GM21737 (cell line): ENCODE measurements around the gene ANP32A.

ENCODE experiments used
- ATAC-seq: cut with Tn5 transposase; IDR thresholded peaks from one replicate; pipeline ENCODE4 v1.9.1; 2021; ENCODE audit warnings: mild to moderate bottlenecking, moderate library complexity; ENCODE audit not compliant: unreplicated experiment

The ANP32A gene

DNA sequence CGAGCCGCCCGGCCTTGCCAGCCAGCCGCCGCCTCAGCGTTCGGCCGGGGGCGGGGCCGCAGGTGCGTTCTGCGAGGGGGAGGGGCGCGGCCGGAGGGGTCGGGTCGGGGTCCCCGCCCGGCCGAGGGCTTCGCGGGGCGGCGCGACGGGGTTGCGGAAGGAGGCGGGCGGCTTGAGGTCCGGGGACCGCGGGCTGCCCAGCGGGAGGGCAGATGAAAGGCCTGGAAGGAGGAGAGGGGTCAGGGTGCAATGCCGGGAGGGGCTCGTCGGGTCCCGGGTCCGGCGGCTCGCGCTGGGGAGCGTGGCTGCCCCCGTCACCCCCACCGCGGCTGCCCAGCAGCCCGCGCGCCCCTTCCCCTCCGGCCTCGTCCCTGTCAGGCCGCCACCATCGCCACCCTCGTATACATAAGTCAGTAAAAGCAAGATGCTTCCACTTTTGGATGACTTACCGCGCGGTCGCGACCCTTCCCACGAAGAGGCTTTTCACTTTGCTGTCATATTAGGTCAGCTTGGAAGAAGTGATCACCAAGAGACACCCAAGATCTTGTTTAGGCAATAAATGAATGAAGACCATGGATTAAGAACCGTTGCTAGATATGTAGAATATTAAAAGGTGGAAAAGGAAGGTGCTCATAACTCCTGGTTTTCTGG lies 620 bp upstream of the ANP32A start:
- peak; percentile 9 for ATAC-seq

DNA sequence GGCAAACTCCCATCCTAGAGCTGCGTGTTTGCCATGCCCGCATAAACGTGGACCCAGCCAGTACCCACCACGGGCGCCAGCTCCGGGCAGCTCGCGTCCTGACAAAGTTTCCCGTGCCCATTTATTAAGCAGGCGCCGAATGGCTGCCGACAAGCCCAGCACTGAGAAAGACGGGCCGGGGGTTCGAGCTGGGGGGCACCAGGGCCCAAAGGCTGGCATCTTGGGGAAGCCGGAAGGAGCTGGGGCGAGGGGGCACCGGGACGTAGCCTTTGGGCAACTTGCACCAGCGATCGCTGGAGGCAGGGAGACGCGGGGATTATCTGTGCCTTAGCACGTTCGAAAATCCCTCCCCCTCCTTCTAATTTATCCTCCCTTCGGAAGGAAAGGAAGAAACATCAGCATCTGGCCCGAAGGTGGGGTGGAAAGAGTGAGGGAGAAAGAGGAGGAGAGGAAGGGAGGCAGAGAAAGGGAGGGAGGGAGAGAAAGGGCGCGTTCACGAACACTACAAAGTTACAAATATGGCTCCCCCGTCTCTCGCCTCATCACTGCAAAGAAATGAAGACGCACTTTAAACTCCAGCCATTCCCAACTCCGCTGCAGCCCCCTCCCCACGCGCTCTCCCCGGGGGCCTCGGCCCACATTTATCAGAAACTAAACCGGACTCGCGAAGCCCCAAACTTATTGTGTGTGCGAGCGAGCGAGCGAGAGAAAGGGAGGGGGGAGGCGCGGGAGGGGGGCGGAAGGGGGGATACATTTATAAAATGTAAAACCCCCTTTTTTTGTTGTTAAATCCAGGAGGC lies 1.0 kb downstream of the ANP32A start:
- ATAC-seq: no peak

DNA sequence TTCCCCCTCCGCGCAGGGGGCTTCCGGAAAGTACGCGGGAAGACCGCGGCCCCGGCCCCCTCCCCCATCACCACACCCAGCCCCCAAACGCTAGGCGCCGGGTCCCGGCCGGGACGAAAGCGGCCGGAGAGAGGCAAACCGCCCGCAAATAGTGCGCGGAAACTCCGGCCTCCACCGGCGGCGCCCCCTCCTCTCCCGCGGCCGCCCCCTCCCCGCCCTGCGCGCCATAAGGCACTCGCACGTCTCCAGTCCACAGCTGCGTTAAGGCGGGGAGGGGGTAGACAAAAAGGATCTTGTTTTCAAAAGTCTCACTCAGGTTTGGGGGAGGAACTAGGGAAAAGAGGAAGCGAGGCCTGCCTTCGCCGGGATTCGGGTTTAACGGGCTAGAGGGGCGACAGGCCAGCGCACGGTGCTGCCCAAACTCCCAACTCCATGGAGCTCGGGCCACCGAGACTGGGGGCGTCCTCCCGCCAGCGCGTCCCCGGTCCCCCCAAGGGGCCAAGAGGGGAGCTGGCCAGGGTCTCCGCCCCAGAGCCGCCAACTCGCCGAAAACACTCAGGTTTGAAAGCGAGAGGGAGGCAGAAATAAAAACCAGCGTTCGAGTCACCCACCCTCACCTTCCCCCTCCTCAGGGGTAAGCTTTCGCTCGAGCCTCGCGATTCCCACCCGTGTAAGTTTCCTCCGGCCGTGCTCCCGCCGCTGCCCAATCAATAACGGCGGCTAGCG lies 1.8 kb downstream of the ANP32A start:
- ATAC-seq: no peak

DNA sequence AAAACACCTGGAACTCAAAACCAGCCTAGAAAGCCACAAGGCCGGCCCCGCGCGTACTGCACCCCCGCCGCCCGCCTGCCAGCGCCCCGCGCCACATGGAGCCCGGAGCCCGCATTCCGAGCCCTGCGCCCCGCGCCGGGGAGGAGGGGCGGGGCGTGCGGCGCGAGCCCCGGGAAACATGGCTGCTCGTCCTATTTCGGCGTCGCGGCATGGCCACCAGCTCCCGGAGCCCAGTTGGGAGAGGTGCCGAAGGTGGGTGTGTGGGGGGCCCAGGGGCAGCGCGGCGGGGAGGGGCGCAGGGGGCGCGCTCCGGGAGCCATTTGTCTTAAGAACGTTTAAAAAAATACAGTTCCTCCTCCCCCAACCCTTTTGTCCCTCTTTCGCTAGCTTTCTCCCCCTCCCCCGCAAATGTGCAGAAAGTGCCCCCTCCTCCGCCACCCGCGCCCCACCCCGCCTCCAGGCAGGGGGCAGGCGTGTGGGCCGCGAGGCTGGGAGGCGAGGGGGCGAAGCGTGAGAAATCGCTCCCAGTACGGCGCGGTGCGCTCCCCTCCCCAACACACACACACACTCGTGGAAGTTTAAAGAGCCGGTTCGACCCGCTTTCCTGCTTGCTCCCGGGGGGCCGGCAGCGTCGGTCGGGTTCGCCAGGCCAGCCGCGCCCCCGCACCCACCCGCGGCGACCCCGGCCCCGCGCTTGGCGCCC lies 2.5 kb downstream of the ANP32A start:
- no peak for ATAC-seq

DNA sequence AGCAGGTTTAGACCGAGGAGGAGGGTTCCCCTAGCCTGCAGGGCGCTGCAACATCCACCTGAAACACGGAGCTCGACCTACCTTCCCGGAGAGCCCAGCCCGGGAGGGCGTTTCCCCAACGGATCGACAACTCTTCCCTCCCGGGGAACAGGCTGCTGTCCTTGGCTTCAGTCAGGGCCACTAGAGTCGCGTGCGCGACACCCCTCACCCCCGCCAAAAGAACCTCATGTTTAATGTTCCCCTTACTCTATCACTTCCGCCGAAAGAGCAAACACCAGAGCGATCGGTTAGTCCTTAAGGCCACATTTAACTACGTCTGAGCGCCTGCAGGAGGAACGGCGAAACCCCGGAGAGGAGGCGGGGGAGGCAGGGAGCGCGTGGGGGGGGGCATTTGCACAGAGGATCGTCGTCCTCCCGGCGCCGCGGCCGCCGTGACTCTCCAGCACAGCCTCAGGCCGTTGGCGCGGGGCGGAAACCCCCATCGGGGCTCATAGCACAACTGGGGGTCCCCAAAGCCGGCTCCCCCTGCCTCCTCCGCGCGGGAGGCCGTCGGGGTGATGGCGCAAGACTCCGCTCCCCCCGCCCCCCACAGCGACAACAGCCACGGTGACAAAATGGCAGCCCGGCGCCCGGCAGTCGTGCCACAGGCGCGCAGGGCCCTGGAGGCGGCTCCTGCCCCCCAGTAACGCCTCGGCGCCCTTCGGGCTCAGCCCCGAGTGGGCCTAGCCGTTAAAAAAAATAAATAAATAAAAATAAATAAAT lies 3.2 kb downstream of the ANP32A start:
- no peak for ATAC-seq

DNA sequence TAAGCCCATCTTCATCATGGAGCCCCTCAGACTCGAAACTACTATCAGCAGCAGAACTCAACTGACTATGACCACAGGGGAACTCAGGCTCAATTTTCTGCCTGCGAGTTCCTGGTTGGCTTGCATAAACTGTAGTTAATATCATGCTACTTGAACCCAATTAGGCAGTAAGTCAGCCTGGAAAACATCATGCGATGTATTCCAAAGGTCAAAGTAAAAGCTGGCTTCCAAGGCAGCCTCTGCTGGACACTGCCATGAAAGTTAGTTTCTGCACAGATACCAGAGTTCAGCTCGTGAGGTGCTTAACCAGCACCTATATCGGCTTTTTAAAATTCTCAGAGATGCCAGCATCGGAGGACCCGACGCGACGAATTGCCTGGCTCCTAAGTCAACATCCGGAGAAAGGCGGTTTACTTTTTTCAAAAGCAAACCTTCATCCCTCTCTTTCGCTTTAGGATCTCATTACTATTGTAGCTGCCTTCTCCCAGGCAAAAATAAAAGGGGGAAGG lies 3.8 kb downstream of the ANP32A start:
- ATAC-seq: no peak

DNA sequence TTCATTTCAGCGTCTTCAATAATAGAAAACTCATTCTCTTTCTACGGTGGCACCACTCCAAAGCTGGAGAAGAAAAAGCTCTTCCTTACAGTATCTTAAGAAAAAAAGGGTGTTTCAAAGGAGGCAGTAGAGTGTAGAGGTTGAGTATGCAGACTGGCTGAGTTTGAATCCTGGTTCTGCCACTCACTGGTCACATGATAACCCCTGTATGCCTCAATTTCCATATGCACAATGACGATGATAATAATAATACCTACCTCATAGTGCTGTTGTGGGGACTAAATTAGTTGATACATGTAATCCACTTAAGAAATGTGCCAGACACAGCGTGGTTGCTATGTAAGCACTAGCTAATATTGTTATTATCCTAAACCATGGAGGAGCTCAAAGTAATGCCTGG lies 4.5 kb downstream of the ANP32A start:
- ATAC-seq: no peak

DNA sequence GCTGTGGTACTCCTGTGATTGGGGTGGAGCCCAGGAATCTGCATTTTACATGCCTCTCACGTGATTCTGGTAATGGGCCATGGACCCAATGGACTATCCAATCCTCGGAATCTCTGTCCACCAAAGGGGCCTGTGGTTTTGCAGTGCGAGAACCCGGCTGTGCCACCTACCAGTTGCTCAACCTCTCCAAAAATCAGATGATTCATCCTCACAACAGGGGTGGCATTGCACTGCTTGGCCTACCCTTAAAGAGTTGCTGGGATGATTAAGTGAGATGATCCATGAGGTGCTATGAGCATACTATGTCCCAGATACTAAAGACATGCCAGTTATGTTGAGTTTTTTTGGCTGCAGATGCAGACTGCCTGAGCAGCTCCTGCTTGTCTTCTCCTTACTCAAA lies 5.1 kb downstream of the ANP32A start:
- ATAC-seq: no peak

DNA sequence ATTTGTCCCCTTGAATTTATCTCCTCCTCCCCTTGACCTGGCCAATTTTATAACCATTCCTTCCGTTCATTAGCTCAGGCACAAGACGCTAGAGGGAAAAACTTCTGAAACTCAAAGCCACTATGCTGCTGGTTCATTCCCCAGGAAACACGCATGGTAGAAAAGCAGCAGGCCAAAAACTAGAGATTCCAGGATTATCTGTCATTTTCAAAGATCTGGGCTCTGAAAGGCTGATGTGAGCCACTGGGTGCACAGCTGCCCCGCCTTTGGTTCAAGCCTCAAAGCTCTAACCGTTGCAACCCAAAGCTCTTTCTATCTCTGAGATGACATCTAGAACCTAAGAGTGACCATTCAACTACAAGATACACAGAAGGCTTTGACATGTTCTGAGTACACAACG lies 6.1 kb downstream of the ANP32A start:
- no peak for ATAC-seq

DNA sequence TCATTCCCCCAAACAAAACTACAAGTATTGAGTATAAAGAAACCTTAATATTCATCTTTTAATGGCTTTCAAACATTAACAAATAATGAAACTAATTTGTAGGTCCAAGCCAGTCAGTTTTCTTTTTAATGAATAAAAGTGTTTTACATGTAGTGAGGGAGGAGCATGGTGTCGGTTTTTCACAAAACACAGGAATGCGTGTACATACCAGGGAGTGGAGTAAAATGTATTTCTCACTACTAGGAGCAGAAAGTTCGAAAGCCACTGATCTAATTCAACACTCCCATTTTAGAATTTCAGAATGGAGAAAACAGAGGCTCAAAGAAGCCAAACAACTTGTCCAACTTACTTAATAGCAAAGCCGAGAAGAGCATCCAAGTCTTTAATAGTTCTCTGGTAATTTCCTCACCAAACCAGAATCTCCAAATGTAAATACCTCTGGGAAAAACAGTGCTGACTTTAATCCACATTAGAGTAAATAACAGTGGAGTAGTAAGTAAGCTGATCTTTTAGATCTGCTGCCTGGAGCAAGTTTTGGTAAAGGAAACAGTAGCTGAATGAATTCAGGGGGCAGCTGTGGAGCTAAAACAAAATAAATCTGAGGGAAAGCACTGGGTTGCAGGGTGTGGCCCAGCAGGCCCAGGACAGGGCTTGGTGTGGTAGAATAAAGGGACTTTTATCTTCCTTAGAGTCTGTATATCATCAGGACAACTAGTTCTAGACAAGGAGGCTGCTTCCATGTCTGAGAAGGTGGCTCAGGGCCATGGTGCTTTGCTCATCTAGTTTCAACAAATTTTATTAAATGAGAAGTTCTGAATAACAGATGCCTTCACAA lies 7.9 kb downstream of the ANP32A start:
- ATAC-seq: no peak

DNA sequence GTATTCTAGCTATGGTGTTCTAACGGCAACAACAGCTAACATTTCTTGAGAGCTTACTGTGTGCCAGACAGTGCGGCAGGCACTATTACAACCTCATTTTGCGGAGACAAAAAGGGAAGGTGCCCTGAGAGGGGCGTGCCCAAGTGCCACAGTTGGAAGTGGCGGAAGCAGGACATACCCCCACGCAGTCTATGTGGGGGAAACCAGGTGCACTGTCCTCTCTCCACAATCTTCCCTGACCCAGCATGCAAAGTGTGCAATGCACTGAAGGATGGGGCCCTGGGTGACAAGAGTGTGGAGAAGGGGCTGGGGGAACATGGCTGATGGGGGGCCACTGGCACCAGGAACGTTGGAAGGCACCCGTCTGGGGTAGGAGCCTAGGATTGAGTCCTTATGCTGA lies 8.6 kb downstream of the ANP32A start:
- no peak for ATAC-seq

DNA sequence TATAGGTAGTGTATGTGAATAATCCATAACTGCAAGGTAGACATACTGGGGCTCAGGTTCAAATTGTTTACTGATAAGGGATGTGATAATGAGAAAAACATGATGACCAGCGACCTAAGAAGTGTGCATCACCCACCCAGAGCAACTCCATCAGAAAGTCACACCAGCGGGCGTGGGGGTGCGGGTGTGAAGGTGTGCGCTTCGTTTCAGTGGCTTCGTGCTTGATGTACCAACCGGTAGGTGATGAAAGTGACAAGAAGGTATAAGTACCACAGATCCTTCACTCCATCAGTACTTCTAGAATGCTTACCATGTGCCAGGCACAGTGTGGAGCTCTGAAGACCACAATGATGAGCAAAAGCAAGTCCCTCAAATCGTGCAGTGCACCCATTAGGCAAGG lies 11.2 kb downstream of the ANP32A start:
- no peak for ATAC-seq

DNA sequence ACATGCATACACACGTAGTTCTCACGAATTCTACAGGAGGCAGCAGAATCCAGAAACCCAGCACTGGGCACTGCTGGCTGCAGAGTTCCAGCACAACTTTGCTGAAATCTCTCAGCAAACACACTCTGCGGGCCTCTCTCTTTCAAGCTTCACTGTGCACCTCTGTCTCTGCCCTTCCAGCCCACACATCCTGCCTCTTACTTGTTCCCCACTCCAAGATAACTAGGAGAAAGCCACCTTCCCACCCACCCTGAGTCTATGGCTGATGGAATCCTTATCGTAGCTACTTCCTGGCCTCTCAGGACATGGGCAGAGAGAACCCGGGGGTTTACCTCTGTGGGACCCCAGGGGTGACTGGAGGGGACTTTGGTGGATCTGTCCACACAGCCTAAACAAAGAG lies 11.9 kb downstream of the ANP32A start:
- no peak for ATAC-seq

DNA sequence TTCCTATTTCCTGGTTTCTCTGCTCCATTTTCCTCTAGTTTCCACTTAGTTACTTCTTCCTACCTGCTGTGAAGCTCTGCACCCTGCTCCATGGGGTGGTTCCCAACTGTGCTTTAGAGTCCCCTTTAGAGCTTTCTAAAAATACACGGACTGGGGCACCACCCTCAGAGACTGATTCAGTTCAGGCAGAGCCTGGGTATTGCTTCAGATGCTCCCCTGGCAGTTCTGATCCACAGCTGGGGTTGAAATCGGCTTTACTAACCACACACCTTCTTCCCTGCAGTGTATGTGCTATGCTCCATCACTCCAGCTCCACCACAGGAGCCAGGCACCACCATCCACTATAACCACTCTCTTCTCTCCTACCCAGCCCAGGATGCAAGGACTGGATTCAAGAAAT lies 12.6 kb downstream of the ANP32A start:
- no peak for ATAC-seq

DNA sequence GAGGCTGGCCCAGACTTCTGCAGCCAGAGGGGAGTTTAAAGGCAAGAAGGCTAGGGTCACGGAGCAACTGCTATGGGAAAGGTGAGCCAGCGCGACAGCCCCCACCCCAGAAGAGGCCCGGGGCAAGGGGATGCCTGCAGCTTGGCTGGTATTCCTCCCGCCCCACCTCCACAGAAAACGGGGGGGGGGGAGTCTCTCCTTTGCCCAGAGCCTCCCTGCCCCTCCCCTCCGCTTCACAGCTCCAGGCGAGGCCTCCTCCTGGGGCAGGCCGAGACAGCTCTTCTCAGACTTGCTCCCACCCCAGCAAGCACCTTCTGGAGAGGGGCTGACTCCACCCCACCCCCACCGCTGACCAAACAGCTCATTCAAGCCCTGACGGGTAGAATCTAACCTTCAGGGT lies 13.4 kb downstream of the ANP32A start:
- no peak for ATAC-seq

DNA sequence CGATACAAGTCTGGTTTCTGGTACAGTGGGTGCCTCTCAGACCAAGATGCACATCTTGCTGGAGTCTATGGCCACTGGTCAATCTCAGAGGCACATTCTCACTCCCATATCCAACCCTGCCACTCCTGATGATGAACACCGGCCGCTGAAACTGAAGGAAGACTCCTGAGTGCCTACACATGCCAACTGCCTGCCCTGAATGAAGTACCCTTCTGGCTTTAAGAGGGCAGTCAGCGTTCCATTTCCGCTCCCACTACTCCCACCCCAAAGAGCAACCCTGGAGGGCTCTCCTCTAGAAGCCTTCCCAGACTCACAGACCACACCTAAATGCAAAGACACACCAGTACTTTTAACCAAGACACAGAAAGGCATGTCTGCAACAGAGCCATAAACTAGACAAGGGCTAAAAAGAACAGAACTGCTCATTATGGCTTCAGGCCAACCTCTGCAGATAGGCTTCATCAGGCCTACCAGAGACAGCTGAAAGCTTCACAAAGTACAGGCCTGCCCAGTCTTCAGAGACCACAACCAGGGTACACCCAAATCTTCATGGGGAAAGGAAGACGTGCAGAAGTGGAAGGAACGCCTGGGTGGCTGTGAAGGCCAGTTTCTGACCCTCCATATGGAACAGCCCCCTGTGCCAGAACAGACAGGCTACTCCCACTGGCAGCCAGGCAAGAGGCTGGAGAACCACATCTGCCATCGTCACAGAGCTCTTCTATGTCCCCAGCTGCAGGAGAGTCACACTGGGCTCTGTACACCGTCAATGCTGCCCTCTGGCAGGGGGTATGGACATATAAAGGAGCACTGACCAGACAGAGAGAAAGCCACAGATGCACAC lies 14.3 kb downstream of the ANP32A start:
- no peak for ATAC-seq

DNA sequence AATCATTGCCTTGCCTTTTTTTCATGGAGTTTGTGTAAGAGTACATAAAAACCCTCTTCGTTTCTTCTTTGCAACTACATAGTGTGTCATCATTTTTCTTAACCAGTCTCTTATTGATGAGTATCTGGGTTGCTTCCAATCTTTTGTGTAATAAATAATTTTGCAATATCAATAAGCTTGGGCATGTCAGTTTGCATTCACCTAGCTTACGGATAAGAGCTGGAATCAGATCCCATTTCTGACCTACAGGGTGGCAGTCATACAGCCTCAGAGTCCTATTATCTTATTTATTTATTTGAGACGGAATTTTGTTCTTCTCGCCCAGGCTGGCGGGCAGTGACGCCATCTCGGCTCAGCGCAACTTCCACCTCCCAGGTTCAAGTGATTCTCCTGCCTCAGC lies 18.3 kb downstream of the ANP32A start:
- ATAC-seq: no peak

DNA sequence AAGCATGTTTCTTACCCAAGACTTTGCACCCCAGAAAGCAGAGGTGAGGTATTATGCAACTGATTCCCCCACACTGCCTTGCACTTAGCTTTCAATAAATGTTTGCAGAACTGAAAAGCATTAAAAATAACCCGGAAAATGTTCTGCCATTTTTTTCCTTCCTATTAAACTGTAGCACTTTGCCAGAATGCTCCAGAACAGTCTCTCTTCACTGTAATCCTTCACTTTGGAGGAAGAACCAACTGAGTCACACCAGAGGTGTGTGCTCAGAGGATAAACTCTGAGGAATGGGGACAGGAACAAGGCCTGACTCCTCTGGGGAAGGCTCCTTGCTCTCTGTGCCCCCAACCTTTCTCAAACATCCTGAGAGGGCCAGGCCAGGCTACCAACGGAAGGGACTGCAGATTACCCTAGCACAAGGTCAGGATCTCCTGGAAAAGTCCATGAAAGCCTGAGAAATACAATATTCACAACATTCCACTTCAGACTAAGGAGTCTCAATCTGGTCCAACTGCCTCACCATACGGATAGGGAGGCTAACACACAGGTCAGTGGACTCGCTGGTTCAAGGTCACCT lies 19.0 kb downstream of the ANP32A start:
- ATAC-seq: no peak
